Measurements from ENCODE around the gene LRRC71.

GRCh38 chr1:156958247-156958714 lies 37.8 kb downstream of the LRRC71 start:
- TF ChIP-seq, protein P1, sequence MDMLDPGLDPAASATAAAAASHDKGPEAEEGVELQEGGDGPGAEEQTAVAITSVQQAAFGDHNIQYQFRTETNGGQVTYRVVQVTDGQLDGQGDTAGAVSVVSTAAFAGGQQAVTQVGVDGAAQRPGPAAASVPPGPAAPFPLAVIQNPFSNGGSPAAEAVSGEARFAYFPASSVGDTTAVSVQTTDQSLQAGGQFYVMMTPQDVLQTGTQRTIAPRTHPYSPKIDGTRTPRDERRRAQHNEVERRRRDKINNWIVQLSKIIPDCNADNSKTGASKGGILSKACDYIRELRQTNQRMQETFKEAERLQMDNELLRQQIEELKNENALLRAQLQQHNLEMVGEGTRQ (CRISPR knock-in tag; IDR thresholded peaks at IDR 0.05), result no peak
- TF ChIP-seq NFE2L1 (CRISPR knock-in tag; IDR thresholded peaks at IDR 0.05) (no peak), ZNF423 (CRISPR knock-in tag; IDR thresholded peaks at IDR 0.05) (no peak), TEAD4 (CRISPR knock-in tag; IDR thresholded peaks at IDR 0.05) (no peak), ZBTB21 (CRISPR knock-in tag; IDR thresholded peaks at IDR 0.05; ENCODE audit: borderline replicate concordance) (no peak), ZMAT4 (CRISPR knock-in tag; IDR thresholded peaks at IDR 0.05) (no peak), ETV6 (CRISPR knock-in tag; IDR thresholded peaks at IDR 0.05) (no peak), CTCF (IDR thresholded peaks at IDR 0.05) (no peak), USF1 (CRISPR knock-in tag; IDR thresholded peaks at IDR 0.05) (no peak), MAX (CRISPR knock-in tag; IDR thresholded peaks at IDR 0.05) (no peak), JAZF1 (CRISPR knock-in tag; IDR thresholded peaks at IDR 0.05) (no peak), ATF1 (CRISPR knock-in tag; IDR thresholded peaks at IDR 0.05) (no peak), ZNF232 (CRISPR knock-in tag; IDR thresholded peaks at IDR 0.05) (no peak)
- TF ChIP-seq, protein P2, sequence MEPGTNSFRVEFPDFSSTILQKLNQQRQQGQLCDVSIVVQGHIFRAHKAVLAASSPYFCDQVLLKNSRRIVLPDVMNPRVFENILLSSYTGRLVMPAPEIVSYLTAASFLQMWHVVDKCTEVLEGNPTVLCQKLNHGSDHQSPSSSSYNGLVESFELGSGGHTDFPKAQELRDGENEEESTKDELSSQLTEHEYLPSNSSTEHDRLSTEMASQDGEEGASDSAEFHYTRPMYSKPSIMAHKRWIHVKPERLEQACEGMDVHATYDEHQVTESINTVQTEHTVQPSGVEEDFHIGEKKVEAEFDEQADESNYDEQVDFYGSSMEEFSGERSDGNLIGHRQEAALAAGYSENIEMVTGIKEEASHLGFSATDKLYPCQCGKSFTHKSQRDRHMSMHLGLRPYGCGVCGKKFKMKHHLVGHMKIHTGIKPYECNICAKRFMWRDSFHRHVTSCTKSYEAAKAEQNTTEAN (CRISPR knock-in tag; IDR thresholded peaks at IDR 0.05), result no peak
